Activated effector memory CD4-positive, alpha-beta T cell treated with Interleukin-2 at 50 U/mL for 16 hours (primary cell): ENCODE measurements around the gene CDK6.
"Not testable (repeated sequence)": the region's sequence is repeated elsewhere in the genome, so short reads cannot be mapped to it uniquely, and the experiment has no call there.

ENCODE experiments used
- DNase-seq: peaks from one replicate; pipeline ENCODE4 v3.0.0-alpha.2; 2020

CDK6 gene

DNA sequence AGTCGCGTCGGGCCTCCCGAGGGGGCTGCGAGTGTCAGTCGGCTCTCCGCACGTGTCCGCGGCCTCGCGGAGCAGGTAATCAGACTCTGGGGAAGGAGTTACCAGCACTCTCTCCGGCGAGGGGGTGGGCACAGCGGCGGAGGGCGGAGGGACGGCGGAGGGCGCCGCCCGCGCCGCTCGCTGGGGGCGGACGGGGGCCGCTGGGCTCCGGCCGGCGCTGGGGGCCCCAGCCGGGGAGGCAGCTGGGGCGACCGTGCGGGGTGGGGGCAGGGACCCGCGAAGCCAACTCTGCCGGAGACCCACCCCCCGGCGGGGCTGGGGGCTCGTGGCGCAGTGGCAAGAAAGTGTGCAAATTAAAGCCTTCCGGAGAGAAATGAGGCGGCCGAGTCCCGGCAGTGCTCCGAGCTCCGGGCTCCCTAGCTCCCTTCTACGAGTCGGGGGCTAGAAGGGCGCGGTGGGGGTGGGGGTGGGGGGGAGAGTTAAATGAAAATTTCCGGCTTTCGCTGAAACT is at the start of gene CDK6:
CDK6 (minus strand) TSS at position 85 of the 511 bp plus-strand sequence. CDS start 3,250 bp downstream, outside the sequence.
- DNase-seq: peak; percentile 58

DNA sequence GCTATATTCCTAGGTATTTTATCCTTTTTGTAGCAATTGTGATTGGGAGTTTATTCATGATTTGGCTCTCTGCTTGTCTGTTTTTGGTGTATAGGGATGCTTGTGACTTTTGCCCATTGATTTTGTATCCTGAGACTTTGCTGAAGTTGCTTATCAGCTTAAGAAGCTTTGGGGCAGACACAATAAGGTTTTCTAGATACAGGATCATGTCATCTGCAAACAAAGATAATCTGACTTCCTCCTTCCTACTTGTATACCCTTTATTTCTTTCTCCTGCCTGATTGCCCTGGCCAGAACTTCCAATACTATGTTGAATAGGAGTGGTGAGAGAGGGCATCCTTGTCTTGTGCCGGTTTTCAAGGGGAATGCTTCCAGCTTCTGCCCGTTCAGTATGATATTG is 49.7 kb upstream of the CDK6 start:
- not testable (repeated sequence) for DNase-seq

DNA sequence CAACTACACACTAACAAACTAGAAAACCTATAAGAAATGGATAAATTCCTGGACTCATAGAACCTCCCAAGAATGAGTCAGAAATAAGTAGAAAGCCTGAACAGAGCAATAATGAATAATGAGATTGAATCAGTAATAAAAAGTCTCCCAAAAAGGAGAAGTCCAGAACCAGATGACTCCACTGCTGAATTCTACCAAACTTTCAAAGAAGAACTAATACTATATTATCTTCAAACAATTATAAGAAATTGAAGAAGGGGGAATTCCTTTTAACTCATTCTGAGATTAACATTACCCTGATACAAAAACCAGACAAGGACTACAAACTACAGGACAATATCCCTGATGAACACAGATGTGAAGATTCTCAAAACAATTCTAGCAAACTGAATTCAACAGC is 47.8 kb upstream of the CDK6 start:
- no peak for DNase-seq

DNA sequence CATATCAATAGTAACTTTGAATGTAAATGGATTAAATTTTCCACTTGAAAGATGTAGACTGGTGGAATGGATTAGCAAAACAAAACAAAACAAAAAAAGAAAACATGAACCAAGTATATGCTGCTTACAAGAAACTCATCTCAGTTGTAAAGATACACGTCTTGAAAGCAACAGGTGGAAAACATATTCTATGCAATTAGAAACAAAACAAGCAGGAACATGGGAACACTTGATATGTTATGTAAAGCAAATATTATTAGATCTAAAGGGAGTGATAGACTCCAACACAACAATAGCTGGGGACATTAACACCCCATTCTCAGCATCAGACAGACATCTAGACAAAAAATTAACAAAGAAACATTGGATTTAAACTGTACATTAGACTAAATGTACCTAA is 46.4 kb upstream of the CDK6 start:
- no peak for DNase-seq

DNA sequence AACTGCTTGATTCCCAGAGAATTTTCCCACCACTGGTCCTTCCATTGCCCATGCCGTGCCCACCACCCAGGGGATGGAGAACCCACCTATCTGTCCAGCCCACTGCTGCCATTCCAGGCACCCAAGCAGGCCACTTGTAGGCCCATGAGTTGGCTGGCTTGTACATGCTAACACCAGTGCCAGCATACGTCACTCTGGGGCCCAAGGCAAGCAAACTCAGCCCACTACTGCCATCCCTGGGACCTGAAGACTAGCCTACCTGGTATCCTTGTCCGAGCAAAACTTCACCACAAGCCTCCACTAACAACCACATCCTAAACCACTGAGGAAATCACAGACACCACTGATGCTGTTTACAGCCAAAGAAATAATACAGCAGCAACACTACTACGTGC is 44.7 kb upstream of the CDK6 start:
- DNase-seq: no peak

DNA sequence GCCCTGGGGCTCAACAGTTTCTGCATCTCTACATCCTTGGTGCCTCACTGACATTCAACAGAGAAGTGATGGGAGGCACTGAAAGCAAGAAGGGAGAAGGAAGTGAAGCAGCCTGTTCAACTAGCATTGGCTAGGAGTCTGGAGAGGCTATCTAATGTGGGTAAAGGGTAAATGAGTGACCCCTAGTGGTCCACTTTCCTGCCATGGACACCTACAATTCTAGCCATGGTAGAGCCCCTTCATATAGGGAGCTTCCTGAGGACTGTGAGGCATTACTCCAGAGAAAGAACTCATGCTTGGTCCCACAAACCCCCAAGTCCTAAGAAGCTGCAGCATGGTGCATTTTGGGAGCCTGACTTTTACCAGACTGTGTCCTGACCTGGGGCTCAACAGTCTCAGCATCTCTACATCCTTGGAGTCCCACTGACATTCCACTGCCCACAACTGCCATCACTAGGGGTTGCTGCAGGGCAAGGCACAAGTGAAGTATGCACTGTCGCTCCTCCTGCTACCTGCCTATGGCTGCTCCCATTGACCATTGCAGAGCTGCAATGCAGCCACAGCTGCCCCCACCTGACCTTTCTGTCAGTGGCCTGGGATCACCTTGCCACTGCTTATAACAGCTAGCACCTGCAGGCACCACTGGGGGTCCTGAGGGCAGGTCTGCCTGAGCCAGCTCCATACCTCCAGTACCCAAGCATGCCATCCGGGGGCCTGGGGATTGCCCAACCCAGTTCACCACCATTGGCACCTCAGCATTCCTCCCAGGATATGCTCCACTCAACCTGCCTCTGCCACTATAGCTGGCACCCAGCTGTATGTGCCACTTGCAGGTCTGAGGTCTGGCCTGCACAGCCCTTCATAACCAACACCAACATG is 44.1 kb upstream of the CDK6 start:
- no peak for DNase-seq

DNA sequence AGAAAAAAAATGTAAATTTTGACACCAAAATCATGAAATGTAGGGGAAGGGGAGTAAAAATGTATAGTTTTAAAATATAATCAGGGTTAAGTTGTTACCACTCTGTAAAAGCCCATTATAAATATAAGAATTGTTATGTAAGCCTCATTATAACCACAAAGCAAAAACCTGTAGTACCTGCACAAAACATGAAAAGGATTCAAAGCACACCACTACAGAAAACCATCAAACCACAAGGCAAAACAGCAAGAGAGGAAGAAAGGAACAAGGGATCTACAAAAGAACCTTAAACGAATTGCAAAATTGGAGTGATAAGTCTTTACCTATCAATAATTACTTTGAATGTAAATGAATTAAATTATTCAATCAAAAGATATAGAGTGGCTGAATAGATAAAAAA is 41.0 kb upstream of the CDK6 start:
- DNase-seq: no peak

DNA sequence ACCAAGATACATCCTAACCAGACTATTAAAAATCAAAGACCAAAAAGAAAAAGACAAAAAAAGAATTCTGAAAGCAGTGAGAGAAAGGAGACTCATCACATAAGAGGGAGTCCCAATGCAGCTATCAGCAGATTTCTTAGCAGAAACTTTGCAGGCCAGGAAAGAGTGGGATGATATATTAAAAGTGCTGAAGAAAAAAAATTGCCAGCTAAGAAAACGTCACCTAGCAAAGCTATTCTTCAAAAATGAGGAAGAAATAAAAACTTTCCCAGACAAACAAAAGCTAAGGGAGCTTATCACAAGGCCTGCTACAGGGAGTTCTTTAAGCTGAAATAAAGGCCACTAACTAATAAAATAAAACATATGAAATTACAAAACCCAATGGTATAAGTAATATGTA is 40.5 kb upstream of the CDK6 start:
- no peak for DNase-seq

DNA sequence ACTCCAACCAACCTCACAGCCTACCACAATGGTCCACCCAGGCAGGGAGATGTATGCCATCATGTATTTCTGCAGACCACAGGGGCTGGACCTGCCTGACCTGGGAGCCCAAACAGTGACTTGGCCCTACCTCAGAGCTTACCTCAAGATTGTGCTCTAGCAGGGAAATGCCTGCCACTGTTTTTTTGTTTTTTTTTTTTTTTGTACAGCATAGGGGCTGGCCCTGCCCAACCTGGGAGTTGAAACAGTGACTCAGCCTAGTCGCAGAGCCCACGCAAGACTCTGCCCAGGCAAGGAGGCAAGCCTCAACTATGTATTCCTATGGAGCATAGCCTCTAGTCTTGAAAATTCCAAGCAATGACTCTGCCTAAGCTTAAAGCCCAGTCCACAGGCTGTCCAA is 39.3 kb upstream of the CDK6 start:
- no peak for DNase-seq

DNA sequence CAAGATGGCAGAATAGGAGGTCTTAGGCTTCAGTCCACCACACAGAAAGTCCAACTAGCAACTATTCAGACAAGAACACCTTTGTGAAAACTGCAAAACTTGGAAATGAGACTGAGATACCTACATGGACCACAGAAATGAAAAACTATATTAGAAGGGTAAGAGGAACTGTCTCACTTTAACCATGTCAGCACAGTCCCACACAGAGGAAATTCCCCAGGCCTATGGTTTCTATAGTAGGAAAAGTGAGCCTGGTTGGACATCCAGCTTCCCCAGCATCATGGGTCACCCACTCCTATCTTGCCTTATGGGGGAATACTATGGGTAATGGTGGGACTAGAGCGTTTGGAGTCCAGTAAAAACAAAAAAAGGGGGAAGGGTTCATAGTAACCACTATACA is 38.8 kb upstream of the CDK6 start:
- DNase-seq: no peak

DNA sequence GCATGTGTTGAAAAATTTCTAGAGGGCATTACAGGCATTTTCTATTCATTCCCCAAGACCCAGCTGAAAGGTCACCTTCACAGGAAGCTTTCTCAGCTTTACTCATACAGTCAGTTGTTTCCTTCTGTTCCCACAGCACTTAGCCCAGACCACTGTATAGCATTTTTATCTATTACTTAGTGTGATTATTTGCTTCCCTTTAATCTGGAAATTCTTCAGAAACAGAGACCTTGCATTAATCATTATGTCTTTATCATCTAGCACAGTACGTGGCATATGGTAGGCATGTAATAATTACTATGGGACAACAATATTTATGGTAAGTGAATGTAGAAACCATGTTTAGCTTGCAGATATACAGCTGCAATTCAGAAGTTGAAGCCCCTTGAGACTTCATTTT is 38.2 kb upstream of the CDK6 start:
- no peak for DNase-seq

DNA sequence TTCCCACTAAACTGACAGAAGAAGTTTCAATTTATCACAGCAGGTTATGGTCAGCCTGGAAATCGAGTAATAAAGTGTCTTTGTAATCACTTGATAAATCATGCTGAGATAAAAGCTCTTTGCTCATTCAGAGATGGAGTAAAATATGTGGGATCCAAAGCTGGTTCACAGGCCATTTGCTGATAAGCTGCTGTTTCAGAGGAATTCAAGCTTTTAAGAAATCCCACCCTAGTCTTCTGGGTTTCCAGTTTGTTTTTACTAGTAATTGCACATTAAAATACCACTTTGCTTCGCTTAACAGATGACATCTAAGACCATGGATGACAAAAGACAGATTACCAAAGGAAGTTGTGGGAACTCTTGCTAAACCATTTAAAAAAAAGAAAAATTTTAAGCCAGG is 37.4 kb upstream of the CDK6 start:
- no peak for DNase-seq

DNA sequence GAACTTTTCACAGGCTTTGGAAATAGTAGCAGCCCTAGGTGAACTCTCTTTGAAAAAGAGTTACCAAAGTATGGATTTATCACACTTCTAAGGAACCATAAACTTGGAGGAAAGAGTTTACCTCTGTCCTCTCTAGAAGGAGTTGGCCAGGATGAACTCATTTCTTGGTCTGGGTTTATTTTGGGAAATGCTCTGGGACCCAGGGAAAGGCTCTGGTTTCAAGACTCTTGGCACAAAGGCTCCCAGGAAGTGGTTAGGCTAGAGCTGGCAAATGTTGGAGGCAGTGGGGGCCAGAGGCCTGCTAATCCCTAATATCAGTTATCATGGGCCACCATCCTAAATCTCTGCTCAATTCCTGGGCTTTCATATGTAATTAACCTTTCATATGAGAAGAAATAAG is 36.3 kb upstream of the CDK6 start:
- DNase-seq: no peak

DNA sequence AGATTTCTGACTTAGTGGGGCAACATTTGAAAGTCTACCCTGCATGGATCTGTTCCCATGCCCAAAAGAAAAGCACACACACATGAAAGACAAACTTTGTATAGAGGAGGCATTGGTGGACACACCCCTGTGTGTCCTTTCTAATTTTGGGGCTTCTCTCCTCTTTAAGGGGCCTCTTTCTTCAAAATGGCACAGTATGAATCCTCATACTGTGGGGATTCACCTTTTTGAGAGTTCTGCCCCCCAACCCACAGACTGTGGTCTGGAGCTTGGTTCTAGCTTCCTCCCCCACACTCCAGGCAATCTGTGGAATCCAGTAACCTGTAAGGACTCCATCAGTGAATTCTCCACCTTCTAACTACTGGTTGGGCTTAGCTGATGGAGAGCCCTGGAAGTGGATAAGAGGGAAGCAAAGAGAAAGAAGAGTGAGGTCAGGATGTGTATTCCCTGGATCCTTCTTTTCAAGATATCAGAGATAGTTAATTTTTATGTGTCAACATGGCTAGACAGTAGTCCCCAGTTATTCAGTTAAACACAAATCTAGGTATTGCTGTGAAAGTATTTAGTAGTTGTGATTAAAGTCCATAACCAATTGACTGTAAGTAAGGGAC is 32.4 kb upstream of the CDK6 start:
- DNase-seq: no peak

DNA sequence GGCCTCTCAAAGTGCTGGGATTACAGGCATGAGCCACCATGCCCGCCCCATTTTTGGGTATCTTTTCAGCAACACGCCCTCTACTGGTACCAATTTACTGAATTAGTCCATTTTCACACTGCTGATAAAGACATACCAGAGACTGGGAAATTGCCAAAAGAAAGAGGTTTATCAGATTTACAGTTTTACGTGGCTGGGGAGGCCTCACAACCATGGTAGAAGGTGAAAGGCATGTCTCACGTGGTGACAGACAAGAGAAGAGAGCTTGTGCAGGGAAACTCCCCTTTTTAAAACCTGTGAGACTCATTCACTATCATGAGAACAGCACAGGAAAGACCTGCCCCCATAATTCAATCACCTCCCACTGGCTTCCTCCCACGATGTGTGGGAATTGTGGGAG is 27.8 kb upstream of the CDK6 start:
- DNase-seq: not testable (repeated sequence)

DNA sequence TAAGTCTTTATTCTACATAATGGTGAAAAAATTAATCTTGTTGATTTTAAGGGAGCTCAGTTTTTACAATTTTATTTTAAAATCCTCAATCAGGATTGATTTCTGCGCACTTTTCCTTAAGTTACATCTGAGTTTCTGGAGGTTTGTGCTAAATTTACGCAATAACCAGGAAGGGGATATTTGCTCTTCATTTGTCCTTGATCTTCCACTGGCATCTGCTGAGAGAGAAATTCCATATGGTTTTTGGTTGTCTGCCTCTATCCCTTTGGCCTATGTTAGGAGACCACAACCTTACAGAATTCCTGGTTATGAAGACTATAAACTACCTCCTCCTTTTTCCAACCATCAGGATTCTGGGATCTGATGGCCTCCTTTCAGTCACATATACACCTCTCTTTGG is 20.1 kb upstream of the CDK6 start:
- DNase-seq: no peak

DNA sequence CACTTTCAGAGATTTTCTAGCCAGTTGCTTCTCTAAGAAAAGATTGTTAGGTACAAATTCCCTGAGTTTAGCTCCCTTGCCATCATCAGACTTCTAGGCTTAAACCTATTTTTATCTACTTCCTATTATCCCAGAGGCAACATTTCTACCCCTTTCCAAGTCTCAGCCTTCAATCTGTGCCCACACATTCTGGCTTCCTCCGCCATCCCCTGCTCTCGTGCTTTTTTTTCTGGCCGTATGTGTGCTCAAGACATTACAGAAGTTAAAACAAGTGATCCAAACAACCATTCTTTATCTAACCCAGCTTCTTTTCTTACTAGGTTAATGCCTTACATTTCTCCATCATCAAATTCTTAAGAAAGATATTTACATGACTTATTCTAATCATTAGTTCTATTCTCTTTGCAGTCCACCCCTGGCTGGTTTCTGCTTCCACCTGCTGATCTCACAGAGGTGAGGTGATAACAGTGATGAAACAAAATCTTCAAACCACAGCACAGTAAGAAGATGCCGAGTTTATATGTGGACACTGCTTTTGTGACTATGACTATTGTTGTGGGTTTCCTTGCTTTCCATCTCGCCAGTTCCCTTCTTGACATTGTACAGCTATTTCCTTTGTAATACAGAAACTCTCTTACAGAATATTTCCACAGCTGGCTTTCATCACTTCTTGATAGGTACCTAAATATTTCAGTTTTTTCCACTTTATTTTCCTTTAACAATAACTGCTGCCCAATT is 18.3 kb upstream of the CDK6 start:
- no peak for DNase-seq

DNA sequence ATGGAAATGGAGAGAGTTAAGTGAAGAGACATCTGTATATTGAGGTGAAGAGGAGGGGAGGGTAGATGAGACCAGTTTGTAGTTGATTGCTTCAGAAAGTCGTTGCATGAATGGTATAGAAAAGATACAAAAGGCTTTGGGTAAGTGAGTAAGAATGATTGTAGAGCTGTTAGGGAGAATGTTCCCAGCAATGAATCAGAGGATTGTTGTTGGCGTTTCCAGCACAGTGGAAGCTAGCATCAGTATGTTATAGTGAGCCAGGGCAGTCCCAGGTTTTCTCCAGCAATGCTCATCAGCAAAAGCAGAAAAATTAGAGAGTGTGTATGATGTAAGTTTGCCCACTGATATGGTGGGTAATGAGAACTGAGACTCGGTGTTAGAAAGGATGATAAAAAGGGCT is 15.4 kb upstream of the CDK6 start:
- DNase-seq: no peak

DNA sequence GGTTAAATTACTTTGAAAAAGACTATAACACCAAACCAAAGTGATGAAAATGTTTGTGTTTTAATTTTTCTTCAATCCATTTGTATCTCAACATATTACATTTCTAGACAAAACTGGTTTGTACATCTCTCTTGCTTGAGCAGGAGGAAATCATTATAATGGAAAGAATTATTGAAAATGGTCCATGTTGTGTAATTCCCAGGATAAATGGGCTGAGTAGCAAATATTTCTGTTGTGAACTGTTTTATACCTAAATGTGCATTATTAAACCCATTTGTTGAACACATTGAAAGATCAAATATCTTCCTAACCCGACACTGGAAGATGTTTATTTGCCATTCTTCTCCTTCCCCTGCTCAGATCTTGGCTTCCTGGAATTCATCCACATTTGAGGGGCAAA is 14.1 kb upstream of the CDK6 start:
- no peak for DNase-seq

DNA sequence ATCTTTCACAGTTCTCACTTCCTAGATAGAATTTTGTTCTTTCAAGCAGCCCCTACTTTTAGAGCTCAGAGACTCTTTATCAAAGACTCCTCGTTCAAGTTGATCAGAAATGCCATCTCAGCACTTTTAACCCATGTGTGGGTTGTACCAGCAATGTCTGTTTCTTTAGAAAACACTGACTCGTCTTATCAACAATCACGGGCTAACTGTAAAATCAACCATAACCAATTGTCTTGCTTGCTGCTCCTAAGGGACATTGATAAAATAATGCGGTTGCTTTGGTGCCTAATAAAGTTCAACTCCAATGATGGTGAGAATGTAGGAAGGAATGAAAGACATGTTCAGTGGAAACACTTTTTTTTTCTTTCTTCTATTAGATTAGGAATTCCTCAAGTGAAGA is 12.9 kb upstream of the CDK6 start:
- no peak for DNase-seq

DNA sequence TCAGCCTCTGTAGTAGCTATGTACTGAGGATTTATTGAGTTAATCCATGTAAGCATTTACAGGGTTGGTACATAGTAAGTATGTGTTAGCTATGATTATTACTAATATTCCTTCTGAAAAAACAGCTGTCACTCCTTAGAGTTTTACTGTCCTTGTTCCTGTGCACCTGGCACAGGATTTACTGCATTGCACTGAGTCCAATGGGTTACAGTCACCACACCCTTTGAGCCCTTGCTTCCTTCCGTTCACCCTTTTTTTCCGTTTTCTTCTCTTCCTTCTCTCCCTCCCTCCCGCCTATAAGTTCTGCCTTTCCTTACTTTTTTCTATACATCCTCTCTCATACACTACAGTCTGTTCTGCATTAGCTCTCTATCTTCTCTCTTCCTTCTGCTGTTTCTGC is 12.5 kb upstream of the CDK6 start:
- no peak for DNase-seq

DNA sequence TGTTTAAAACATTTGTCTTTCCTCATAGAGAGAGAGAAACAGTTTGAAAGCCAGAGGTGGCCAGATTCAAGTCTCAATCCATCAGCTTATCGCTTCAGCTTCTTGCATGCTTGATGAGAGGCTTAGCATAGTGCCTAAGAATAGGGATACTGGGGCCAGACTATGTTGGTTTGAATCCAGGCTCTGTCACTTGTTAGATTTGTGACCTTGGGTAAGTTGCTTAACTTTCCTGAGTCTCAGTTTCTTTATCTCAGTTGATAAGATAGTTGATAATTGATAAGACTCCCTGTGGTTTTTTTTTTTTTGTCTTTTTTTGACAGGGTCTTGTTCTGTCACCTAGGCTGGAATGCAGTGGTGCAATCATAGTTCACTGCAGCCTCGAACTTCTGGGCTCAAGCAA is 12.1 kb upstream of the CDK6 start:
- DNase-seq: no peak

DNA sequence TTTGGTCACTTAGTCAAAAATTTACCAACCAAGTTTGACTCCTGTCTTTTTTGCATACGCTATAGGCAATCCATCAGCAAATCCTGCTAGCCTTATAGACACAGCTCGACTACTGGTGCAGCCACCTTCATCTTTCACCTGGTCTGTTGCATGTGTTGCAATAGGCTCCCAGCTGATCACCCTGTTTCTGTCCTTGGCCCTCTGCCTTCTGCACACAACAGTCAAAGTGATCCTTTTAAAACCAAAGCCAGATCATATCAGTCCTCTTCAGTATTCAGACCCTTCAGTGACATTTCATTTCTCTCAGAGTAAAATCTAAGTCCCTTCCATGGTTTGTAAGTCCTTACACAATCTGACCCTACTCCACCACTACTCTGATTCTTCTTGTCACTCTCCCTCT is 10.9 kb upstream of the CDK6 start:
- no peak for DNase-seq

DNA sequence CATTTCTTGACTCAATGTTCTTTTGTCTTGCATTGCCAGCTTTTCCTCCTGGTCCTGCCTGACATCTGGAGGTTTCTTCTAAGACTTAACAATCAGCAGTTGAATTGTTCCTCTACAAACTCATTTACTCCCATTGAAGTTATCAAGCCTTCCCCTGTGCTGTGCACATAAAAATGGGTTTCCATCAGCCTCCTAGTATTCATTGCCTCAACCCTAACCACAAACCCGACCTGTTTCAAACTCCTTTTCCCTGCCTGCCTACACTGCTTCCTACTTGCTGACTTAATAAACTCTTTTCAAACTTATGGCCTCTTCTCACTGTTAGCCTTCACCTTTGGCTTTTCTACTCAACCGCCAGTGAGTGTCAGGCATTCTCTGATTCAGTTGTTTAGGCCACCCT is 9.4 kb upstream of the CDK6 start:
- DNase-seq: no peak
